ENCODE results near the gene KCNIP3. TPM values are rescaled to one million over a fixed set of nuclear protein-coding genes. Genes with fewer than 3 reads are reported as not detected.

KCNIP3 gene
- total RNA-seq, 1 donor = not detected

GRCh38 chr2:95320986-95321767 lies 24.0 kb downstream of the KCNIP3 start:
- Histone ChIP-seq H3K4me1 (ENCODE audit: insufficient read depth, low read length) (no peaks in the 10 kb centered on the region), H3K9me3 (ENCODE audit: low read depth, low read length) (no peaks in the 10 kb centered on the region)

GRCh38 chr2:95323347-95324155 lies 26.4 kb downstream of the KCNIP3 start:
- Histone ChIP-seq H3K9me3 (ENCODE audit: low read depth, low read length) (no peaks in the 10 kb centered on the region), H3K4me1 (ENCODE audit: insufficient read depth, low read length) (no peaks in the 10 kb centered on the region), H3K27me3 (ENCODE audit: insufficient read depth, low read length) (no peaks in the 10 kb centered on the region), H3K4me3 (ENCODE audit: low read length) (no peak overlapping the region)

More at GRCh38 chr2:95320986-95321767, 24.0 kb downstream of the KCNIP3 start:
- no peak overlapping the region for H3K4me3 ChIP-seq (ENCODE audit: low read length)
- H3K27me3 ChIP-seq (ENCODE audit: insufficient read depth, low read length) = no peaks in the 10 kb centered on the region

- H3K9me3 ChIP-seq (ENCODE audit: low read depth, low read length) = no peaks in the 10 kb centered on the region
- no peak overlapping the region for H3K4me3 ChIP-seq (ENCODE audit: low read length)
- no peaks in the 10 kb centered on the region for H3K27me3 ChIP-seq (ENCODE audit: insufficient read depth, low read length)
- H3K4me1 ChIP-seq (ENCODE audit: insufficient read depth, low read length) = no peaks in the 10 kb centered on the region
These were observed 27.9 kb downstream of the KCNIP3 start for GRCh38 chr2:95325026-95325425.

- no peaks in the 10 kb centered on the region for H3K9me3 ChIP-seq (ENCODE audit: low read depth, low read length)
- H3K27me3 ChIP-seq (ENCODE audit: insufficient read depth, low read length) = no peaks in the 10 kb centered on the region
- H3K4me1 ChIP-seq (ENCODE audit: insufficient read depth, low read length) = no peaks in the 10 kb centered on the region
- H3K4me3 ChIP-seq (ENCODE audit: low read length) = no peak overlapping the region
These were observed 28.7 kb downstream of the KCNIP3 start for GRCh38 chr2:95325590-95326432.

GRCh38 chr2:95326433-95327140 lies 29.4 kb downstream of the KCNIP3 start:
- Histone ChIP-seq H3K27me3 (ENCODE audit: insufficient read depth, low read length) (no peaks in the 10 kb centered on the region), H3K4me1 (ENCODE audit: insufficient read depth, low read length) (no peaks in the 10 kb centered on the region), H3K9me3 (ENCODE audit: low read depth, low read length) (no peaks in the 10 kb centered on the region), H3K4me3 (ENCODE audit: low read length) (no peak overlapping the region)

GRCh38 chr2:95327861-95328260 lies 30.7 kb downstream of the KCNIP3 start:
- no peaks in the 10 kb centered on the region for H3K9me3 ChIP-seq (ENCODE audit: low read depth, low read length)
- no peaks in the 10 kb centered on the region for H3K27me3 ChIP-seq (ENCODE audit: insufficient read depth, low read length)
- H3K4me1 ChIP-seq (ENCODE audit: insufficient read depth, low read length) = no peaks in the 10 kb centered on the region
- H3K4me3 ChIP-seq (ENCODE audit: low read length) = no peak overlapping the region

GRCh38 chr2:95328358-95329125 lies 31.4 kb downstream of the KCNIP3 start:
- Histone ChIP-seq H3K9me3 (ENCODE audit: low read depth, low read length) (no peaks in the 10 kb centered on the region), H3K4me1 (ENCODE audit: insufficient read depth, low read length) (no peaks in the 10 kb centered on the region), H3K4me3 (ENCODE audit: low read length) (no peak overlapping the region), H3K27me3 (ENCODE audit: insufficient read depth, low read length) (no peaks in the 10 kb centered on the region)

- no peaks in the 10 kb centered on the region for H3K4me1 ChIP-seq (ENCODE audit: insufficient read depth, low read length)
- no peaks in the 10 kb centered on the region for H3K27me3 ChIP-seq (ENCODE audit: insufficient read depth, low read length)
- H3K9me3 ChIP-seq (ENCODE audit: low read depth, low read length) = no peaks in the 10 kb centered on the region
- no peak overlapping the region for H3K4me3 ChIP-seq (ENCODE audit: low read length)
These were observed 32.3 kb downstream of the KCNIP3 start for GRCh38 chr2:95329401-95329800.

GRCh38 chr2:95329891-95330793 lies 33.0 kb downstream of the KCNIP3 start:
- Histone ChIP-seq H3K9me3 (ENCODE audit: low read depth, low read length) (no peaks in the 10 kb centered on the region), H3K4me1 (ENCODE audit: insufficient read depth, low read length) (no peaks in the 10 kb centered on the region), H3K4me3 (ENCODE audit: low read length) (no peak overlapping the region), H3K27me3 (ENCODE audit: insufficient read depth, low read length) (no peaks in the 10 kb centered on the region)

GRCh38 chr2:95330794-95331338 lies 33.7 kb downstream of the KCNIP3 start:
- no peaks in the 10 kb centered on the region for H3K9me3 ChIP-seq (ENCODE audit: low read depth, low read length)
- no peak overlapping the region for H3K4me3 ChIP-seq (ENCODE audit: low read length)
- no peaks in the 10 kb centered on the region for H3K4me1 ChIP-seq (ENCODE audit: insufficient read depth, low read length)
- no peaks in the 10 kb centered on the region for H3K27me3 ChIP-seq (ENCODE audit: insufficient read depth, low read length)

GRCh38 chr2:95331606-95332005 lies 34.5 kb downstream of the KCNIP3 start:
- H3K4me3 ChIP-seq (ENCODE audit: low read length) = no peak overlapping the region
- no peaks in the 10 kb centered on the region for H3K4me1 ChIP-seq (ENCODE audit: insufficient read depth, low read length)
- H3K9me3 ChIP-seq (ENCODE audit: low read depth, low read length) = no peaks in the 10 kb centered on the region
- no peaks in the 10 kb centered on the region for H3K27me3 ChIP-seq (ENCODE audit: insufficient read depth, low read length)

GRCh38 chr2:95332036-95332435 lies 34.9 kb downstream of the KCNIP3 start:
- H3K4me1 ChIP-seq (ENCODE audit: insufficient read depth, low read length) = no peaks in the 10 kb centered on the region
- H3K4me3 ChIP-seq (ENCODE audit: low read length) = no peak overlapping the region
- H3K27me3 ChIP-seq (ENCODE audit: insufficient read depth, low read length) = no peaks in the 10 kb centered on the region
- H3K9me3 ChIP-seq (ENCODE audit: low read depth, low read length) = no peaks in the 10 kb centered on the region

GRCh38 chr2:95333056-95333455 lies 35.9 kb downstream of the KCNIP3 start:
- H3K27me3 ChIP-seq (ENCODE audit: insufficient read depth, low read length) = no peaks in the 10 kb centered on the region
- H3K4me1 ChIP-seq (ENCODE audit: insufficient read depth, low read length) = no peaks in the 10 kb centered on the region
- no peaks in the 10 kb centered on the region for H3K9me3 ChIP-seq (ENCODE audit: low read depth, low read length)
- no peak overlapping the region for H3K4me3 ChIP-seq (ENCODE audit: low read length)

Measured in mononuclear cell (primary cell).